Keratinocyte (primary cell): ENCODE results near the gene NPY4R. TPM values are rescaled to one million over a fixed set of nuclear protein-coding genes. Genes with fewer than 3 reads are reported as not detected.
"Not testable (repeated sequence)": the region's sequence is repeated elsewhere in the genome, so short reads cannot be mapped to it uniquely, and the experiment has no call there.

Experiments
- DNase-seq: peaks from one replicate; pipeline ENCODE4 v3.0.0-alpha.2; 2011; ENCODE audit warnings: low read depth, missing footprints, low spot score
- FAIRE-seq: peaks from 2 replicates; lab custom pipeline; 2011; peaks lifted over from hg19 to GRCh38; lab: Jason Lieb, UNC
- H2AFZ ChIP-seq: 2 replicates; pipeline ENCODE4 v1.6.0; 2012; ENCODE audit warnings: low read length, control low read depth, inconsistent platforms; ENCODE audit not compliant: control insufficient read depth
- H3K27ac ChIP-seq: 2 replicates; pipeline ENCODE4 v1.5.1; 2011; ENCODE audit warnings: low read length; ENCODE audit not compliant: control insufficient read depth, insufficient read depth
- H3K27me3 ChIP-seq: 3 replicates; pipeline ENCODE4 v1.6.0; 2011; ENCODE audit warnings: low read length; ENCODE audit not compliant: control insufficient read depth, insufficient read depth; ENCODE audit errors: extremely low read depth
- H3K36me3 ChIP-seq, 2 experiments: 2 replicates in 1 of 2; 3 replicates in 1 of 2; pipeline ENCODE4 v1.5.1; 2011; ENCODE audit warnings: low read length in 2 of 2, mild to moderate bottlenecking in 1 of 2; ENCODE audit not compliant: control insufficient read depth in 2 of 2, insufficient read depth in 2 of 2; ENCODE audit errors: extremely low read depth in 1 of 2
- H3K4me1 ChIP-seq: 3 replicates; pipeline ENCODE4 v1.5.1; 2011; ENCODE audit warnings: low read length; ENCODE audit not compliant: control insufficient read depth, insufficient read depth; ENCODE audit errors: extremely low read depth
- H3K4me2 ChIP-seq: 3 replicates; pipeline ENCODE4 v1.6.0; 2011; ENCODE audit warnings: low read depth, low read length; ENCODE audit not compliant: control insufficient read depth, insufficient read depth; ENCODE audit errors: extremely low read depth
- H3K4me3 ChIP-seq, 3 experiments: fragments of 200-600 bp in 1 of 3; sonication (generic) in 1 of 3; 2 replicates in 2 of 3; 3 replicates in 1 of 3; pipeline ENCODE4 v1.5.1; 2011 to 2016; ENCODE audit warnings: low read length in 3 of 3, mild to moderate bottlenecking in 3 of 3, control low read depth in 2 of 3, inconsistent platforms in 1 of 3, low read depth in 1 of 3, mixed read lengths in 1 of 3, mixed run types in 1 of 3, moderate library complexity in 1 of 3; ENCODE audit not compliant: control insufficient read depth in 2 of 3, insufficient read depth in 2 of 3; ENCODE audit errors: extremely low read depth in 1 of 3
- H3K79me2 ChIP-seq: 2 replicates; pipeline ENCODE4 v1.6.0; 2012; ENCODE audit warnings: low read length; ENCODE audit not compliant: control insufficient read depth, insufficient read depth
- H3K9ac ChIP-seq: 3 replicates; pipeline ENCODE4 v1.6.0; 2011; ENCODE audit warnings: low read length; ENCODE audit not compliant: control insufficient read depth, insufficient read depth; ENCODE audit errors: extremely low read depth
- H3K9me1 ChIP-seq: 3 replicates; pipeline ENCODE4 v1.6.0; 2011; ENCODE audit warnings: low read length; ENCODE audit not compliant: control insufficient read depth, insufficient read depth; ENCODE audit errors: extremely low read depth
- H3K9me3 ChIP-seq: 2 replicates; pipeline ENCODE4 v1.5.1; 2012; ENCODE audit warnings: low read depth, low read length; ENCODE audit not compliant: control insufficient read depth
- H4K20me1 ChIP-seq: 3 replicates; pipeline ENCODE4 v1.6.0; 2011; ENCODE audit warnings: low read length; ENCODE audit not compliant: control insufficient read depth, insufficient read depth; ENCODE audit errors: extremely low read depth
- dilution Hi-C: fragments of 300-500 bp; cut with MboI; formaldehyde crosslinking; loops from one replicate; pipeline ENCODE4 v1.7.0; 2020; ENCODE audit warnings: low sequenced_read_pairs; ENCODE audit not compliant: extremely low pct_ligation_motif_present
- polyA plus RNA-seq, 5 experiments: library from polyadenylated mRNA; depleted of rRNA in 3 of 5; stranded (reverse) in 3 of 5; stranded (forward) in 1 of 5; unstranded in 1 of 5; fragments of >200 nt; gene quantifications; 1 replicate in 1 of 5; 2 replicates in 3 of 5; 3 replicates in 1 of 5; pipeline versions ENCODE4 v1.2.1 to v1.2.3, GENCODE V29; 2011 to 2012; ENCODE audit warnings: missing spikeins in 2 of 5, low read depth in 1 of 5, low replicate concordance in 1 of 5

NPY4R gene
- polyA plus RNA-seq, 1 donor (not counting 4 experiments of a cell fraction or from before 2014, with no cell fraction given): 0.80 TPM

- H2AFZ ChIP-seq, H3K27ac ChIP-seq, H4K20me1 ChIP-seq, FAIRE-seq, H3K4me3 ChIP-seq, H3K36me3 ChIP-seq, DNase-seq, H3K4me1 ChIP-seq, dilution Hi-C loops, H3K4me2 ChIP-seq, H3K9me3 ChIP-seq, H3K9ac ChIP-seq, H3K9me1 ChIP-seq, H3K27me3 ChIP-seq, H3K79me2 ChIP-seq: not testable (repeated sequence)
Observed at GRCh38 chr10:46490285-46490684, 24.5 kb upstream of the NPY4R start.

- H3K27me3 ChIP-seq, H3K9me1 ChIP-seq, H3K4me2 ChIP-seq, H3K27ac ChIP-seq, dilution Hi-C loops, DNase-seq, H3K9ac ChIP-seq, H4K20me1 ChIP-seq, H3K79me2 ChIP-seq, H3K36me3 ChIP-seq, H2AFZ ChIP-seq, H3K4me1 ChIP-seq, H3K4me3 ChIP-seq, H3K9me3 ChIP-seq, FAIRE-seq: not testable (repeated sequence)
Observed at GRCh38 chr10:46486459-46486858, 20.7 kb upstream of the NPY4R start.

- H3K9ac ChIP-seq, H3K27ac ChIP-seq, H4K20me1 ChIP-seq, H3K9me1 ChIP-seq, H3K9me3 ChIP-seq, H3K79me2 ChIP-seq, dilution Hi-C loops, H3K36me3 ChIP-seq, DNase-seq, H3K27me3 ChIP-seq, H3K4me3 ChIP-seq, H3K4me1 ChIP-seq, H2AFZ ChIP-seq: not testable (repeated sequence)
- peak; percentile 100 for FAIRE-seq
- peak overlapping the region; percentile 27 for H3K4me2 ChIP-seq
Observed at GRCh38 chr10:46474746-46475320, 9.1 kb upstream of the NPY4R start.

DNA sequence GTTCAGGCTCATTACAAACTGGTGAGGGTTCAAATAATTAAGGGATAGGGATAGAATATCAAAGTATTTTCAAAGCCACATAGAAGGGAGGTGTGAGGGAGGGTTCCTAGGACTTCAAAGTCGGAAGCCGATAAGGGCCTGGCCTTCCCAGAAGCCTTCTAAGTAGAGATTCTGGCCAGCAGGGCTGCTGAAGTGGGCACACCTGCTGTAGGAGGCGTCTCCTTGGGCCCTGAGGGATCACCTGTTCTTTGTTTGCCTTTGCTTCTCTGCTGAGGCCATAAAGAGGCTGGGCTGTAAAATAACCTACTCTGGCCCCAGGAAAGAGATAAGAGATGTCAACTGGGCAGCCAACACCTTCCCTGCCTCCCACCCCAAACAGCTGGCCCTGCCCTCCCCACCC lies 8.0 kb upstream of the NPY4R start:
- FAIRE-seq, H3K4me3 ChIP-seq, H3K4me1 ChIP-seq, H2AFZ ChIP-seq, H3K9me1 ChIP-seq, H4K20me1 ChIP-seq, H3K9me3 ChIP-seq, H3K27me3 ChIP-seq, H3K4me2 ChIP-seq, H3K79me2 ChIP-seq, H3K27ac ChIP-seq, dilution Hi-C loops, H3K36me3 ChIP-seq, H3K9ac ChIP-seq, DNase-seq: not testable (repeated sequence)

- H3K4me1 ChIP-seq, H3K27ac ChIP-seq, H3K9me3 ChIP-seq, H3K9ac ChIP-seq, H3K36me3 ChIP-seq, H3K9me1 ChIP-seq, dilution Hi-C loops, H3K4me3 ChIP-seq, H2AFZ ChIP-seq, H4K20me1 ChIP-seq, H3K4me2 ChIP-seq, H3K79me2 ChIP-seq, H3K27me3 ChIP-seq, DNase-seq: not testable (repeated sequence)
- peak; percentile 71 for FAIRE-seq
Observed at GRCh38 chr10:46470134-46470533, 4.4 kb upstream of the NPY4R start.
